BLaER1 (cell line): ENCODE data around the gene TRAF7.

ENCODE experiments used
- H3K27ac ChIP-seq: shearing (Covaris generic); formaldehyde crosslinking; 2 replicates; pipeline ENCODE4 v1.8.1; 2022
- H3K27me3 ChIP-seq: shearing (Covaris generic); formaldehyde crosslinking; 2 replicates; pipeline ENCODE4 v1.8.1; 2022
- H3K36me3 ChIP-seq: shearing (Covaris generic); formaldehyde crosslinking; 2 replicates; pipeline ENCODE4 v1.8.1; 2022
- H3K4me1 ChIP-seq: shearing (Covaris generic); formaldehyde crosslinking; 2 replicates; pipeline ENCODE4 v1.8.1; 2022
- H3K4me2 ChIP-seq: shearing (Covaris generic); formaldehyde crosslinking; 2 replicates; pipeline ENCODE4 v1.8.1; 2022
- H3K4me3 ChIP-seq: shearing (Covaris generic); formaldehyde crosslinking; 2 replicates; pipeline ENCODE4 v1.8.1; 2022
- H3K9ac ChIP-seq: shearing (Covaris generic); formaldehyde crosslinking; 2 replicates; pipeline ENCODE4 v1.8.1; 2022
- H3K9me3 ChIP-seq: shearing (Covaris generic); formaldehyde crosslinking; 2 replicates; pipeline ENCODE4 v1.8.1; 2022
- H4K20me1 ChIP-seq: shearing (Covaris generic); formaldehyde crosslinking; 2 replicates; pipeline ENCODE4 v1.8.1; 2022
- Cebpa-rat ChIP-seq: shearing (Covaris generic); IDR thresholded peaks from 2 replicates; pipeline ENCODE4 v1.8.1; 2022

Gene TRAF7

DNA sequence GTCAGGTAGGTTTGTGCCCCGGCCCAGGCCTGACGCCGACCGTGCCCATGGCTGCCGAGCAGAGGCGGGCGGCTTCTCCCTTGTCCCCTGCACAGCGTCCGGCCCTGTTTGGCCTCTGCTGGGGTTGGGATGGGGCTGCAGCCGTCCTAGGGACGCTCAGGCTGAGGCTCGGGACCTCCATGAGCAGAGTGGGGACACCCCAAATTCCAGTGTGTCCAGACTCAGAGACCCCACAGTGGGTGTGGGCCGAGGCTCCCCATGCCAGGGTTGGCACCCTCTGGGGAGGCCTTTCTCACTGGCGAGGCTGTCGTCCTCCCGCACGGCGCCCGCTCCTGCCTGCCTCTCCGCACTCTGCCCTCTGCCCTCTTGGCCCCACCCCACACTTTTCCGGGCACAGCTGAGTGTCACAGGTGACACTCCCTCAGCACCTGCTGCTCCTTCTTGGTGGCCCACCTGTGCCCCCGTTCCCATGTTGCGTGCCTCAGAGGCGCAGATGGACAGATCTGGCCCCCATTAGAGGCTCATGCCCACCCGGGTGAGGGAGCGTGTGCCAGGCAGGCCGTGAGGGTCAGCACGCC, 16.1 kb downstream of the TRAF7 start:
- H3K9ac ChIP-seq: peak overlapping the region; percentile 80

DNA sequence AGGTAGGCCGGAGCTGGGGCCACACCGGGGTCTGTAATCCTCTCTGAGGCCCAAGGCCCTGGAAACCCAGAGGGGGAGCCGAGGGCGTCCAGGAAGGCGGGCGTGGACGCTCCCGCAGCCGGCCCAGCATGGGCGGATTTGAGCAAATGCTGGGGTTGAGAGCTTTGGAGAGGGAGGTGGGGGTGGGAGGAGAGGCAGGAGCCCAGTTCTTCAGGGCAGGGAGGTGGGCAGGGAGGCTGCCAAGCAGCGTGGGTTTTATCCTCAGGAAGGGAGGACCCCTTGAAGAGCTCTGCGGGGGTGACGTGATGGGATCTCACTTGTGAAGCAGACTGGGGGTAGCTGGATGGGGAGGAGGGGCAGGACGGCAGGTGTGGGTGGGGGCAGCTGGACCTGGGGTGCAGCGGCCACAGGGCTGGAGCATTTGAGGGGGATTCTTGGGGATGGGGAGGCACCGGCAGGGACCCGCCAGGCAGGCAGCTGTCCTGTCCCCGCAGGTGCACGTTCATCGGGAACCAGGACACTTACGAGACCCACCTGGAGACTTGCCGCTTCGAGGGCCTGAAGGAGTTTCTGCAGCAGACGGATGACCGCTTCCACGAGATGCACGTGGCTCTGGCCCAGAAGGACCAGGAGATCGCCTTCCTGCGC, 17.2 kb downstream of the TRAF7 start:
- no peak for TF ChIP-seq Cebpa-rat
- H3K36me3 ChIP-seq: peaks cover 78% of the 10 kb centered on the region

More for the DNA sequence above, 16.1 kb downstream of the TRAF7 start:
- Histone ChIP-seq H3K27me3 (no peaks in the 10 kb centered on the region), H3K4me3 (no peak overlapping the region), H3K27ac (peak overlapping the region; percentile 92), H3K9me3 (no peaks in the 10 kb centered on the region), H3K4me2 (peak overlapping the region; percentile 95), H3K36me3 (peaks cover 78% of the 10 kb centered on the region), H3K4me1 (peaks cover 50% of the 10 kb centered on the region), H4K20me1 (peaks cover 45% of the 10 kb centered on the region)
- TF ChIP-seq Cebpa-rat: no peak

DNA sequence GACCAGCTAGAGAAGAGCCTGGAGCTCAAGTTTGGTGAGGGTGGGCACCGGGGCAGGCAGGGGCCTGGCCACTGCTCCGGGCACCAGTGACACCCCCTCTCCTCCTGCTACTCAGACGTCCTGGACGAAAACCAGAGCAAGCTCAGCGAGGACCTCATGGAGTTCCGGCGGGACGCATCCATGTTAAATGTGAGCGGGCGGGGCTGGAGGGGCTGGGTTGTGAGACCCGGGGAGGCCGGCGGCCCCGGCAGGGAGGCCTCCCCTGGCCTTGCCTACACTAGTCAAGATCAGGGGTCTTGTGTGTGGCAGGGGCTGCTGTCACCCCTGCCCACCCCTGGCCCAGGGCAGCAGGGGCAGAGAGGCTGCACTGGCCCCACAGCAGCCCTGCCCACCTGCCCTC, 17.8 kb downstream of the TRAF7 start:
- no peak overlapping the region for H3K4me2 ChIP-seq
- peaks cover 78% of the 10 kb centered on the region for H3K36me3 ChIP-seq
- no peak for TF ChIP-seq Cebpa-rat
- H3K4me3 ChIP-seq: no peak overlapping the region
- peaks cover 38% of the 10 kb centered on the region for H3K4me1 ChIP-seq
- no peaks in the 10 kb centered on the region for H3K27me3 ChIP-seq
- H3K27ac ChIP-seq: no peak overlapping the region
- H4K20me1 ChIP-seq: peaks cover 34% of the 10 kb centered on the region
- peaks cover 5% of the 10 kb centered on the region for H3K9me3 ChIP-seq
- no peak overlapping the region for H3K9ac ChIP-seq

More for the DNA sequence above, 17.2 kb downstream of the TRAF7 start:
- no peaks in the 10 kb centered on the region for H3K9me3 ChIP-seq
- no peak overlapping the region for H3K9ac ChIP-seq
- H3K27me3 ChIP-seq: no peaks in the 10 kb centered on the region
- peaks cover 43% of the 10 kb centered on the region for H3K4me1 ChIP-seq
- peaks cover 40% of the 10 kb centered on the region for H4K20me1 ChIP-seq
- no peak overlapping the region for H3K4me3 ChIP-seq
- no peak overlapping the region for H3K4me2 ChIP-seq
- H3K27ac ChIP-seq: no peak overlapping the region

GRCh38 chr16:2173916-2174315, 18.3 kb downstream of the TRAF7 start:
- peaks cover 32% of the 10 kb centered on the region for H3K4me1 ChIP-seq
- no peak for TF ChIP-seq Cebpa-rat
- no peak overlapping the region for H3K4me3 ChIP-seq
- no peak overlapping the region for H3K27ac ChIP-seq
- H4K20me1 ChIP-seq: peaks cover 29% of the 10 kb centered on the region
- no peak overlapping the region for H3K4me2 ChIP-seq
- no peaks in the 10 kb centered on the region for H3K27me3 ChIP-seq
- H3K36me3 ChIP-seq: peaks cover 75% of the 10 kb centered on the region
- H3K9me3 ChIP-seq: peaks cover 7% of the 10 kb centered on the region
- no peak overlapping the region for H3K9ac ChIP-seq

DNA sequence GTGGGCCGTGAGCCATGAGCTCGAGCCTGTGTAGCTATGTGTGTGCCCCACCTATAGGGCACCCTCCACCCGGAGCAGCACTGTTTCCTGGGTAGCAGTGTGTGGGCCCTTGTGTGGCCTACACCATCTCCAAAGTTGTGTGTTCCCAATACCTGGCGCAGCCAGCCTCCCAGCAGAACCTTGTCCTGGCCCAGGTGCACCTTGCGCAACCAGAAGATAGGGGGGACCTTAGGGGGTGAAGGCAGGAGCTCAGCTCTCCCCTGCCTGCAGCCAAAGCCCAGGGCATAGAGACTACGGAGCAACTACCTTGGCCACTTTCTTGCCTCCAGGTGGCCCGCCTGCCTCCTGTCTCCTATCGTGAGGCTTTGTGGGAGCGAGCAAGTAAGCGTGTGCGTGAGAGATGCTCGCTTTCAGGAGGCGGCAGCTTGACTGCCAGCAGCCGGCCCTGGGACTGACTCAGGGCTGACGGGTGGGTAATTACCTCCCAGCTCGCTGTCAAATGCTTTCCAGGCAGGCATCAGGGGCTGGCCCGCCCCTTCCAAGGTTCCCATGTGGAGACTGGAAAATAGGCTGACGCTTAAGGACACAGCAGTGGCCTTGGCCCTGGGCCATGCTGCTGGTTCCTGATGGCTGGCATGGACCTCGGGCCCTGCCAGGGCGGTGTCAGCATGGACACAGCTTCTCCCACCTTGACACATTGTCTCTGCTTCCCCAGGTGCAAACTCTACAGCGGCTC, 19.0 kb downstream of the TRAF7 start:
- TF ChIP-seq Cebpa-rat: no peak
- Histone ChIP-seq H3K27ac (no peak overlapping the region), H3K4me1 (peaks cover 26% of the 10 kb centered on the region), H3K36me3 (peaks cover 74% of the 10 kb centered on the region), H3K4me2 (no peak overlapping the region), H3K9ac (no peak overlapping the region), H4K20me1 (peaks cover 22% of the 10 kb centered on the region; the same call in 1 of the 2 replicates), H3K4me3 (no peak overlapping the region), H3K9me3 (peaks cover 7% of the 10 kb centered on the region), H3K27me3 (no peaks in the 10 kb centered on the region)

- Histone ChIP-seq H3K9ac (no peak overlapping the region), H3K4me1 (peaks cover 17% of the 10 kb centered on the region), H4K20me1 (peaks cover 22% of the 10 kb centered on the region), H3K27me3 (no peaks in the 10 kb centered on the region), H3K4me3 (no peak overlapping the region), H3K9me3 (peaks cover 7% of the 10 kb centered on the region), H3K36me3 (peaks cover 81% of the 10 kb centered on the region), H3K27ac (no peak overlapping the region), H3K4me2 (no peak overlapping the region)
- TF ChIP-seq Cebpa-rat: no peak
These were observed 19.9 kb downstream of the TRAF7 start for GRCh38 chr16:2175454-2175853.

DNA sequence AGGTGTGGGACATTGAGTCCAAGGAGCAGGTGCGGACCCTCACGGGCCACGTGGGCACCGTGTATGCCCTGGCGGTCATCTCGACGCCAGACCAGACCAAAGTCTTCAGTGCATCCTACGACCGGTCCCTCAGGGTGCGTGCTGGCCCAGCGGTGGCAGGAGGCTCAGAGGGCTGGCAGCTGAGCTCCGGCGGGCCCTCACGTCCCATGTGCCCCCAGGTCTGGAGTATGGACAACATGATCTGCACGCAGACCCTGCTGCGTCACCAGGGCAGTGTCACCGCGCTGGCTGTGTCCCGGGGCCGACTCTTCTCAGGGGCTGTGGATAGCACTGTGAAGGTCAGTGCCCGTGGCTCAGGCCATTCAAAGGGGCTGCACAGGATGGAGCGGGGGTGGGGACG, 20.5 kb downstream of the TRAF7 start:
- Histone ChIP-seq H3K4me3 (no peak overlapping the region), H3K4me1 (peaks cover 11% of the 10 kb centered on the region), H3K27ac (no peak overlapping the region), H3K4me2 (no peak overlapping the region), H4K20me1 (peaks cover 26% of the 10 kb centered on the region), H3K36me3 (peaks cover 79% of the 10 kb centered on the region), H3K27me3 (no peaks in the 10 kb centered on the region), H3K9me3 (peaks cover 7% of the 10 kb centered on the region), H3K9ac (no peak overlapping the region)
- TF ChIP-seq Cebpa-rat: no peak

DNA sequence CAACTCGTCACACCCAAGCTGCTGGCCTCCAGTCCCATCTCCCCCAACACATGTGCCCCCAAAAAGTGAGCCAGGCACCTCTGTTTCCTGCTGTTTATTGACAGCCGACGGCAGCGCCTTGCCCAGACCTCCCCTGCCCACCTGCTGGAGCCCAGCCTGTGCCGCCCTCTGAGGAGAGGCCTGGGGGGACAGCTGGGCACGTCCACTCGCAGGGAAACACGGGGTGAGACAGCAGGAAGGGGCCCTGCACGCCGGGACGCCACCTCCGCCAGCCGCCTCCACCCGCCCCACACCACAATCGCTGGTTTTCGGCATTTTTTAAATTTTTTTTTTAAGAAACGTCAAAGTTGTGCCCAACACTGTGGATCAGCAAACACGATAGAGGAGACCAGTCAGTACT, 21.5 kb downstream of the TRAF7 start:
- no peak for TF ChIP-seq Cebpa-rat
- Histone ChIP-seq H3K9ac (no peak overlapping the region), H4K20me1 (peaks cover 22% of the 10 kb centered on the region), H3K27me3 (no peaks in the 10 kb centered on the region), H3K9me3 (peaks cover 7% of the 10 kb centered on the region), H3K4me3 (no peak overlapping the region), H3K36me3 (peaks cover 68% of the 10 kb centered on the region), H3K4me1 (peaks cover 6% of the 10 kb centered on the region), H3K4me2 (no peak overlapping the region), H3K27ac (no peak overlapping the region)

DNA sequence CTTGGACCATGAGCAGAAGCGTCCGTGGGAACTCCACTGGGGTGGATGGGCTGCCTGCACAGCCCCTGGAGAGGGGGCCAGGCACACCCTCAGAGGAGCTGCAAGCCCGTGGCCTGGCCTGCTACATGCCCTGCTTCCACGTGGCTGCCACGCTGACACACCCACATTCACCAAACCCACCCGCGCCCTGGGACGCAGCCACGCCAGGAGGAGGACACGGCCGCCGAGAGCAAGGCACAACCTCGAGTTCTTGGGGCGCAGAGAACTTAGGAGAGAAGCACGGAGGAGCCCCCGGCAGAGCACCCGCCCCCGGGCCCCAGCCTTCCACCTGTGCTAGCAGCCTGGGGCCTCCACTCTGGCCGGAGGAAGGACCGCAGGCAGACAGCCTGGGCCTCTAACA, 22.0 kb downstream of the TRAF7 start:
- Histone ChIP-seq H3K36me3 (peaks cover 66% of the 10 kb centered on the region), H3K4me1 (peaks cover 10% of the 10 kb centered on the region)
- no peak for TF ChIP-seq Cebpa-rat

More for the DNA sequence above, 22.0 kb downstream of the TRAF7 start:
- H4K20me1 ChIP-seq: peaks cover 22% of the 10 kb centered on the region
- no peak overlapping the region for H3K4me2 ChIP-seq
- H3K27me3 ChIP-seq: no peaks in the 10 kb centered on the region
- peaks cover 7% of the 10 kb centered on the region for H3K9me3 ChIP-seq
- H3K27ac ChIP-seq: no peak overlapping the region
- H3K4me3 ChIP-seq: no peak overlapping the region
- H3K9ac ChIP-seq: no peak overlapping the region
